GM12891 (cell line): ENCODE data around the gene MYH16.

Experiments
- PAX5 ChIP-seq: IDR thresholded peaks from 2 replicates; pipeline ENCODE4 v1.6.1; 2011; ENCODE audit warnings: low read length, moderate library complexity, mild to moderate bottlenecking; ENCODE audit not compliant: insufficient read depth, severe bottlenecking
- POLR2A ChIP-seq: IDR thresholded peaks from 2 replicates; pipeline ENCODE4 v1.6.1; 2011; ENCODE audit warnings: low read depth, low read length, control low read depth
- POLR2AphosphoS5 ChIP-seq: IDR thresholded peaks from 2 replicates; pipeline ENCODE4 v1.6.1; 2011; ENCODE audit warnings: low read depth, low read length, control low read depth

- no peak for TF ChIP-seq POLR2AphosphoS5
- TF ChIP-seq POLR2A = no peak; the same call in 1 of the 2 replicates
- TF ChIP-seq PAX5 = no peak
These were observed 71.5 kb downstream of the MYH16 start for GRCh38 chr7:99344061-99344647.
